GM19463 (cell line): ENCODE results near the gene HCRTR1.

Source experiments
- ATAC-seq: cut with Tn5 transposase; IDR thresholded peaks from one replicate; pipeline ENCODE4 v1.9.1; 2021; ENCODE audit warnings: mild to moderate bottlenecking, moderate library complexity; ENCODE audit not compliant: unreplicated experiment

HCRTR1 gene

GRCh38 chr1:31617218-31617915 is at the start of gene HCRTR1:
HCRTR1 (plus strand) TSS chr1:31617689; CDS start chr1:31619193, 1,504 bp downstream.
- no peak for ATAC-seq

GRCh38 chr1:31567956-31568570 is 49.4 kb upstream of the HCRTR1 start:
- no peak for ATAC-seq

GRCh38 chr1:31568895-31569595 is 48.4 kb upstream of the HCRTR1 start:
- no peak for ATAC-seq

GRCh38 chr1:31569596-31570173 is 47.8 kb upstream of the HCRTR1 start:
- no peak for ATAC-seq

- no peak for ATAC-seq
Measured at GRCh38 chr1:31570228-31570627, 47.3 kb upstream of the HCRTR1 start.

GRCh38 chr1:31570906-31571305 is 46.6 kb upstream of the HCRTR1 start:
- no peak for ATAC-seq

- no peak for ATAC-seq
Measured at GRCh38 chr1:31571340-31572295, 45.9 kb upstream of the HCRTR1 start.

- no peak for ATAC-seq
Measured at GRCh38 chr1:31572323-31573104, 45.0 kb upstream of the HCRTR1 start.

GRCh38 chr1:31573261-31573660 is 44.2 kb upstream of the HCRTR1 start:
- ATAC-seq = no peak

GRCh38 chr1:31574749-31575368 is 42.6 kb upstream of the HCRTR1 start:
- no peak for ATAC-seq

GRCh38 chr1:31575369-31576140 is 41.9 kb upstream of the HCRTR1 start:
- ATAC-seq = no peak

GRCh38 chr1:31576201-31576669 is 41.3 kb upstream of the HCRTR1 start, which contains the start of gene TINAGL1:
TINAGL1 (plus strand) TSS chr1:31576515; CDS start chr1:31577149, 634 bp downstream.
- ATAC-seq = no peak

- no peak for ATAC-seq
Measured at GRCh38 chr1:31576743-31577455, 40.6 kb upstream of the HCRTR1 start.

- no peak for ATAC-seq
Measured at GRCh38 chr1:31577515-31578192, 39.8 kb upstream of the HCRTR1 start.

GRCh38 chr1:31579374-31579773 is 38.1 kb upstream of the HCRTR1 start:
- no peak for ATAC-seq

GRCh38 chr1:31580513-31580870 is 37.0 kb upstream of the HCRTR1 start:
- ATAC-seq = no peak

GRCh38 chr1:31580891-31581603 is 36.4 kb upstream of the HCRTR1 start:
- no peak for ATAC-seq
